Spleen (tissue), 11 donors: ENCODE data around the gene TTLL8. TPM values are rescaled to one million over a fixed set of nuclear protein-coding genes. Genes with fewer than 3 reads are reported as not detected.

Experiments used
- DNase-seq: peaks from one replicate; pipeline ENCODE4 v3.0.0-alpha.2; 2020
- H3K27ac ChIP-seq, 8 donors: fragments of 200-600 bp; sonication (generic) in 7 of 8; 1 replicate in 4 of 8; 2 replicates in 4 of 8; pipeline versions ENCODE4 v1.5.0 to v1.8.0; 2016 to 2021; ENCODE audit warnings: inconsistent platforms in 4 of 8, mild to moderate bottlenecking in 4 of 8, moderate library complexity in 1 of 8
- H3K27me3 ChIP-seq, 7 donors: fragments of 200-600 bp; sonication (generic) in 6 of 7; replicated peaks in 1 of 7; 1 replicate in 4 of 7; 2 replicates in 3 of 7; pipeline versions ENCODE4 v1.5.0 to v1.8.0; 2016 to 2021; ENCODE audit warnings: inconsistent platforms in 3 of 7, mild to moderate bottlenecking in 1 of 7
- H3K36me3 ChIP-seq, 6 donors: fragments of 200-600 bp; sonication (generic) in 5 of 6; 1 replicate in 4 of 6; 2 replicates in 2 of 6; pipeline versions ENCODE4 v1.5.0 to v1.8.0; 2016 to 2021; ENCODE audit warnings: inconsistent platforms in 2 of 6
- H3K4me1 ChIP-seq, 6 donors: fragments of 200-600 bp; sonication (generic) in 5 of 6; 1 replicate in 3 of 6; 2 replicates in 3 of 6; pipeline versions ENCODE4 v1.5.0 to v1.8.0; 2016 to 2021; ENCODE audit warnings: inconsistent platforms in 3 of 6
- H3K4me3 ChIP-seq, 8 donors: fragments of 200-600 bp; sonication (generic) in 7 of 8; 1 replicate in 4 of 8; 2 replicates in 4 of 8; pipeline versions ENCODE4 v1.5.0 to v1.8.0; 2016 to 2021; ENCODE audit warnings: inconsistent platforms in 4 of 8, mild to moderate bottlenecking in 4 of 8, moderate library complexity in 2 of 8
- H3K9me3 ChIP-seq, 8 donors: fragments of 200-600 bp; sonication (generic) in 7 of 8; 1 replicate in 4 of 8; 2 replicates in 4 of 8; pipeline versions ENCODE4 v1.5.0 to v1.8.0; 2016 to 2021; ENCODE audit warnings: inconsistent platforms in 4 of 8
- POLR2A ChIP-seq, 3 donors: fragments of 450-650 bp; IDR thresholded peaks; one replicate each; pipeline ENCODE4 v1.5.1; 2017; ENCODE audit warnings: antibody characterized with exemption in 3 of 3, mild to moderate bottlenecking in 1 of 3
- POLR2AphosphoS5 ChIP-seq, 3 donors: sonication (generic); formaldehyde crosslinking; IDR thresholded peaks; one replicate each; pipeline ENCODE4 v1.5.1; 2017; ENCODE audit warnings: antibody characterized with exemption in 3 of 3
- WGBS, 5 donors: extraction: QIAGEN DNeasy Blood & Tissue Kit in 3 of 5; methylation state at CpG; one replicate each; pipeline versions ENCODE4 v1.1.5 to v1.1.7; 2013 to 2018; 5-methylcytosine and 5-hydroxymethylcytosine counted together
- intact Hi-C: fragments of 100-400 bp; cut with DNase I; formaldehyde crosslinking; loops from one replicate; pipeline ENCODE4 v1.15.0; 2023; ENCODE audit warnings: low total_unique reads
- polyA plus RNA-seq, 3 donors: library from polyadenylated mRNA; stranded (reverse); fragments of 200-250 nt; gene quantifications; one replicate each; pipeline ENCODE4 v1.2.1, GENCODE V29; 2013
- total RNA-seq, 7 donors: library from RNA; depleted of rRNA in 3 of 7; stranded (reverse); fragments of >200 nt in 3 of 7; fragmentation: NEBNext Ultra II Directional in 4 of 7; extraction: Animal tissue kit (Norgen Biotek cat#: 25700) in 4 of 7; gene quantifications; one replicate each; pipeline versions ENCODE4 v1.1.0 to v1.2.1, GENCODE V29; 2016 to 2021
- TF ChIP-seq, protein P1 (sequence below), 11 experiments: fragments of 200-600 bp in 7 of 11; fragments of 450-650 bp in 4 of 11; sonication (generic) in 4 of 11; IDR thresholded peaks in 8 of 11; conservative IDR thresholded peaks in 3 of 11; 1 replicate in 7 of 11; 2 replicates in 4 of 11; pipeline versions ENCODE4 v1.4.0 to v1.8.0; 2016 to 2021; ENCODE audit warnings: antibody characterized with exemption in 11 of 11, inconsistent platforms in 4 of 11, mild to moderate bottlenecking in 1 of 11
- donor health status: healthy with polysubstance abuse.
- donor health status: DM: no; HTN: no; CAD: no; lungs with moderate emphysema.
- donor health status: DM: no; HTN: no; CAD: no.
- donor health status: Bipolar disorder and iron deficiency.
- donor health status: healthy.
- donor health status: DM: no; HTN: no; CAD: no.
- donor health status: DM: yes; HTN: yes; CAD: no.

The TTLL8 gene
- total and polyA plus RNA-seq, 10 donors: not detected

- Histone ChIP-seq H3K27me3 (peaks cover 0 to 16% (median 0%) of the 10 kb centered on the region in 7 donors), H3K4me1 (peaks cover 0 to 29% (median 7%) of the 10 kb centered on the region in 6 donors), H3K36me3 (no peaks in the 10 kb centered on the region), H3K9me3 (no peaks in the 10 kb centered on the region), H3K4me3 (no peak overlapping the region), H3K27ac (no peak overlapping the region)
- intact Hi-C loops: no loop called here
- WGBS, 5 donors: 70 to 84% (median 77%) methylated on average over 6 of the region's 6 CpGs
- DNase-seq: no peak
- TF ChIP-seq POLR2A (IDR thresholded peaks at IDR 0.05): no peak
- TF ChIP-seq, protein P1, sequence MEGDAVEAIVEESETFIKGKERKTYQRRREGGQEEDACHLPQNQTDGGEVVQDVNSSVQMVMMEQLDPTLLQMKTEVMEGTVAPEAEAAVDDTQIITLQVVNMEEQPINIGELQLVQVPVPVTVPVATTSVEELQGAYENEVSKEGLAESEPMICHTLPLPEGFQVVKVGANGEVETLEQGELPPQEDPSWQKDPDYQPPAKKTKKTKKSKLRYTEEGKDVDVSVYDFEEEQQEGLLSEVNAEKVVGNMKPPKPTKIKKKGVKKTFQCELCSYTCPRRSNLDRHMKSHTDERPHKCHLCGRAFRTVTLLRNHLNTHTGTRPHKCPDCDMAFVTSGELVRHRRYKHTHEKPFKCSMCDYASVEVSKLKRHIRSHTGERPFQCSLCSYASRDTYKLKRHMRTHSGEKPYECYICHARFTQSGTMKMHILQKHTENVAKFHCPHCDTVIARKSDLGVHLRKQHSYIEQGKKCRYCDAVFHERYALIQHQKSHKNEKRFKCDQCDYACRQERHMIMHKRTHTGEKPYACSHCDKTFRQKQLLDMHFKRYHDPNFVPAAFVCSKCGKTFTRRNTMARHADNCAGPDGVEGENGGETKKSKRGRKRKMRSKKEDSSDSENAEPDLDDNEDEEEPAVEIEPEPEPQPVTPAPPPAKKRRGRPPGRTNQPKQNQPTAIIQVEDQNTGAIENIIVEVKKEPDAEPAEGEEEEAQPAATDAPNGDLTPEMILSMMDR (IDR thresholded peaks at IDR 0.05 in 8 of 11, conservative IDR thresholded peaks at IDR 0.05 in 3 of 11): no peak
- TF ChIP-seq POLR2AphosphoS5 (IDR thresholded peaks at IDR 0.05): no peak
Measured at GRCh38 chr22:50104141-50104544, 46.0 kb upstream of the TTLL8 start.

- no peak for DNase-seq
- Histone ChIP-seq H3K27me3 (peaks cover 0 to 16% (median 0%) of the 10 kb centered on the region in 7 donors), H3K4me1 (peaks cover 0 to 29% (median 7%) of the 10 kb centered on the region in 6 donors), H3K36me3 (no peaks in the 10 kb centered on the region), H3K4me3 (no peak overlapping the region), H3K27ac (no peak overlapping the region), H3K9me3 (no peaks in the 10 kb centered on the region)
- WGBS, 5 donors: 37 to 53% (median 43%) methylated on average over 11 of the region's 11 CpGs
- intact Hi-C loops: no loop called here
- TF ChIP-seq POLR2A (IDR thresholded peaks at IDR 0.05) (no peak), POLR2AphosphoS5 (IDR thresholded peaks at IDR 0.05) (no peak)
- TF ChIP-seq, protein P1 (IDR thresholded peaks at IDR 0.05 in 8 of 11, conservative IDR thresholded peaks at IDR 0.05 in 3 of 11): no peak
Measured at GRCh38 chr22:50102946-50103345, 44.8 kb upstream of the TTLL8 start.

DNA sequence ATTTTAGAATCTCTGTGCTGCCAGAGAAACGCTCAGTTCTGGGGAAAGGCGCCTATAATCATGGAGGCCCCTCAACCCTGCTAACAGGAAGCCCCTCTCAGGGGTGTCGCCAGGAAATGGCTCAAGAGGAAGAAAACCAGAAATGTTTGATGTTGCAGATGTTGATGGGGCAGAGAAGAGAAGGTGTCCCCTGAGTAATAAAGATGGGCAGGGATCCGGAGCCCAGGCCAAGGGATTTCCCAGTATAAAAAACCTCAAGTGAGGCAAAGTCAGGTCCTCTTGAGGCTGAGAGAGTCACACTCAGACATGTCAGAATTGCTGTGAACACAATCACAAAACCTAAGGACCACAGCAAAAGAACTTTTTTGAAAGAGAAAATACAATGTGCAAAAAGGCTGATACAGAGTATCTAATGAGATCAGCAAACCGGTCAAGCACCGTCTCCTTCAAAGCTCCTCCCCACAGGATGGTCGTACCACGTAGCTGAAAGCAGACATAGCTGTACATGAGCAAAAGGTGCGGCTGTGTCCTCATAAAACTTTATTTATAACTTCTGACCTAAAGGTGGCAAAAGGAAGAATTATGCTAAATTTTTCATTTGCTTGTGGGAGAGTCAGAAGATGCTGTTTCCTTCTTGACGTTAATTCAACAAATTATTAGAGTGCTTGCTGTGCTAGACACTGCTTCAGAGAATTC, 43.9 kb upstream of the TTLL8 start:
- peaks cover 0 to 16% (median 0%) of the 10 kb centered on the region in 7 donors for H3K27me3 ChIP-seq
- 46 to 64% (median 56%) methylated on average over 10 of the region's 10 CpGs for WGBS, 5 donors
- H3K27ac ChIP-seq: no peak overlapping the region
- TF ChIP-seq, protein P1 (IDR thresholded peaks at IDR 0.05 in 8 of 11, conservative IDR thresholded peaks at IDR 0.05 in 3 of 11): no peak
- TF ChIP-seq POLR2A (IDR thresholded peaks at IDR 0.05) (no peak), POLR2AphosphoS5 (IDR thresholded peaks at IDR 0.05) (no peak)
- peaks cover 0 to 29% (median 7%) of the 10 kb centered on the region in 6 donors for H3K4me1 ChIP-seq
- H3K36me3 ChIP-seq: no peaks in the 10 kb centered on the region
- no peaks in the 10 kb centered on the region for H3K9me3 ChIP-seq
- DNase-seq: no peak
- H3K4me3 ChIP-seq: no peak overlapping the region
- intact Hi-C loops: no loop called here

GRCh38 chr22:50098052-50098451, 40.0 kb upstream of the TTLL8 start:
- WGBS, 5 donors: 87 to 95% (median 91%) methylated on average over 3 of the region's 3 CpGs
- H3K4me1 ChIP-seq: peaks cover 0 to 10% (median 0%) of the 10 kb centered on the region in 6 donors
- intact Hi-C loops: no loop called here
- no peak overlapping the region for H3K4me3 ChIP-seq
- H3K27me3 ChIP-seq: peaks cover 0 to 7% (median 0%) of the 10 kb centered on the region in 7 donors
- H3K36me3 ChIP-seq: no peaks in the 10 kb centered on the region
- no peaks in the 10 kb centered on the region for H3K9me3 ChIP-seq
- TF ChIP-seq, protein P1 (IDR thresholded peaks at IDR 0.05 in 8 of 11, conservative IDR thresholded peaks at IDR 0.05 in 3 of 11): no peak
- TF ChIP-seq POLR2A (IDR thresholded peaks at IDR 0.05) (no peak), POLR2AphosphoS5 (IDR thresholded peaks at IDR 0.05) (no peak)
- no peak for DNase-seq
- H3K27ac ChIP-seq: no peak overlapping the region
